Neuronal stem cell (in vitro differentiated cells): Measurements from ENCODE around the gene PAFAH1B1.

Experiments
- DNase-seq: peaks from one replicate; pipeline ENCODE4 v3.0.0-alpha.2; 2013; ENCODE audit warnings: low spot score
- H2AFZ ChIP-seq: one replicate; pipeline ENCODE4 v1.6.1; 2013; ENCODE audit warnings: mild to moderate bottlenecking, low read length, inconsistent platforms
- H2AK5ac ChIP-seq: 2 replicates; pipeline ENCODE4 v1.6.1; 2013; ENCODE audit warnings: low read depth, mild to moderate bottlenecking, inconsistent platforms, low read length, moderate library complexity, mixed read lengths
- H2BK120ac ChIP-seq: 2 replicates; pipeline ENCODE4 v1.6.1; 2013; ENCODE audit warnings: low read depth, mild to moderate bottlenecking, inconsistent platforms, low read length, moderate library complexity, mixed read lengths
- H2BK12ac ChIP-seq: one replicate; pipeline ENCODE4 v1.6.1; 2013; ENCODE audit warnings: low read length, inconsistent platforms
- H2BK15ac ChIP-seq: 2 replicates; pipeline ENCODE4 v1.6.1; 2013; ENCODE audit warnings: mild to moderate bottlenecking, low read length, inconsistent platforms, mixed read lengths
- H2BK5ac ChIP-seq: one replicate; pipeline ENCODE4 v1.6.1; 2013; ENCODE audit warnings: inconsistent platforms, mild to moderate bottlenecking, low read length, moderate library complexity
- H3K14ac ChIP-seq: one replicate; pipeline ENCODE4 v1.6.1; 2013; ENCODE audit warnings: low read length, inconsistent platforms
- H3K18ac ChIP-seq: 2 replicates; pipeline ENCODE4 v1.6.1; 2013; ENCODE audit warnings: low read length, inconsistent platforms
- H3K23ac ChIP-seq: 2 replicates; pipeline ENCODE4 v1.6.1; 2013; ENCODE audit warnings: low read depth, mild to moderate bottlenecking, mixed read lengths, low read length, inconsistent platforms; ENCODE audit not compliant: poor library complexity
- H3K27ac ChIP-seq: replicated peaks from 3 replicates; pipeline ENCODE4 v1.5.1; 2013; ENCODE audit warnings: low read length, inconsistent platforms
- H3K27me3 ChIP-seq, 3 experiments: 2 replicates each; pipeline ENCODE4 v1.6.1; 2013; ENCODE audit warnings: low read length in 3 of 3, mild to moderate bottlenecking in 2 of 3, inconsistent platforms in 1 of 3, low read depth in 1 of 3, mixed read lengths in 1 of 3, moderate library complexity in 1 of 3; ENCODE audit not compliant: control insufficient read depth in 3 of 3, insufficient read depth in 3 of 3
- H3K36me3 ChIP-seq, 2 donors: replicated peaks in 1 of 2; 2 replicates each; pipeline ENCODE4 v1.6.1; 2013; ENCODE audit warnings: low read length in 2 of 2; ENCODE audit not compliant: control insufficient read depth in 2 of 2, insufficient read depth in 2 of 2
- H3K4ac ChIP-seq: 2 replicates; pipeline ENCODE4 v1.6.1; 2013; ENCODE audit warnings: inconsistent platforms, mild to moderate bottlenecking, low read length, moderate library complexity
- H3K4me1 ChIP-seq, 2 donors: 1 replicate in 1 of 2; 2 replicates in 1 of 2; pipeline ENCODE4 v1.6.1; 2013; ENCODE audit warnings: low read length in 2 of 2, low read depth in 1 of 2; ENCODE audit not compliant: control insufficient read depth in 2 of 2, insufficient read depth in 1 of 2
- H3K4me2 ChIP-seq: one replicate; pipeline ENCODE4 v1.6.1; 2013; ENCODE audit warnings: mild to moderate bottlenecking, low read length, inconsistent platforms; ENCODE audit not compliant: insufficient read depth, poor library complexity, severe bottlenecking
- H3K4me3 ChIP-seq, 2 donors: 2 replicates each; pipeline ENCODE4 v1.5.1; 2013; ENCODE audit warnings: low read length in 2 of 2, mild to moderate bottlenecking in 2 of 2, inconsistent platforms in 1 of 2, moderate library complexity in 1 of 2
- H3K79me1 ChIP-seq: one replicate; pipeline ENCODE4 v1.6.1; 2013; ENCODE audit warnings: low read depth, mild to moderate bottlenecking, inconsistent platforms, low read length, moderate library complexity
- H3K9ac ChIP-seq: one replicate; pipeline ENCODE4 v1.6.1; 2013; ENCODE audit warnings: mild to moderate bottlenecking, low read depth, low read length, inconsistent platforms; ENCODE audit not compliant: poor library complexity
- H3K9me3 ChIP-seq, 2 donors: replicated peaks in 1 of 2; 2 replicates each; pipeline versions ENCODE3 to v1.6.1; 2013; ENCODE audit warnings: low read length in 2 of 2, mild to moderate bottlenecking in 2 of 2, inconsistent platforms in 1 of 2, low read depth in 1 of 2, mixed read lengths in 1 of 2, moderate library complexity in 1 of 2; ENCODE audit not compliant: control insufficient read depth in 2 of 2, insufficient read depth in 1 of 2
- H4K8ac ChIP-seq: one replicate; pipeline ENCODE4 v1.6.1; 2013; ENCODE audit warnings: low read depth, mild to moderate bottlenecking, inconsistent platforms, low read length, moderate library complexity
- H4K91ac ChIP-seq: one replicate; pipeline ENCODE4 v1.6.1; 2013; ENCODE audit warnings: low read length, low read depth, mild to moderate bottlenecking, inconsistent platforms; ENCODE audit not compliant: poor library complexity
- WGBS, 2 donors: extraction: QIAGEN DNeasy Blood & Tissue Kit; methylation state at CpG; one replicate each; pipeline ENCODE4 v1.1.7; 2013; ENCODE audit warnings: missing lambda C conversion rate in 2 of 2, mixed read lengths in 1 of 2; ENCODE audit not compliant: insufficient read length in 2 of 2, insufficient replicate concordance in 1 of 2; ENCODE audit errors: extremely low coverage in 2 of 2; 5-methylcytosine and 5-hydroxymethylcytosine counted together

Gene PAFAH1B1

DNA sequence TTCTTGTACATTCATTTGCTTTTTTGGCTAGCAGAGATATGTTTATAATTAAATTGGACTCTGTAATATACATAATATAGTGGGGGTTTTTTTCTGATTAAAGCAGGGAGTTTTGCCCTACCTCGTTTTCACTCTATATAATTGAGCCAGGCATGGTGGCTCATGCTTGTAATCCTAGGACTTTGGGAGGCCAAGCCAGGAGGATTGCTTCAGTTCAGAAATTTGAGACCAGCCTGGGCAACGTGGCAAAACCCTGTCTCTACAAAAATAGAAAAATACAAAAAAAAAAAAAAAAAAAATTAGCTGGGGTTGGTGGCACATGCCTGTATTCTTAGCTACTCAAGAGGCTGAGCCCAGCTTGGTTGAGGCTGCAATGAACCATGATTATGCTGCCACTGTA lies 42.2 kb downstream of the PAFAH1B1 start:
- no peaks in the 10 kb centered on the region for H3K4me1 ChIP-seq
- no peak overlapping the region for H4K8ac ChIP-seq
- H2AK5ac ChIP-seq = no peak overlapping the region
- peaks cover 1% of the 10 kb centered on the region for H3K79me1 ChIP-seq
- no peak overlapping the region for H3K18ac ChIP-seq
- no peak overlapping the region for H4K91ac ChIP-seq
- H3K4me3 ChIP-seq = no peak overlapping the region
- H2BK15ac ChIP-seq = no peak overlapping the region
- no peak overlapping the region for H2BK12ac ChIP-seq
- no peak overlapping the region for H3K14ac ChIP-seq
- H2BK120ac ChIP-seq = no peak overlapping the region
- no peaks in the 10 kb centered on the region for H3K9me3 ChIP-seq
- WGBS, 2 donors = no CpG with 5 or more reads among the region's 2 CpGs
- H2BK5ac ChIP-seq = no peak overlapping the region
- H3K4me2 ChIP-seq = no peak overlapping the region
- H2AFZ ChIP-seq = no peak overlapping the region
- H3K27ac ChIP-seq = no peak overlapping the region
- H3K36me3 ChIP-seq = peaks cover 0 to 83% of the 10 kb centered on the region in 2 donors
- H3K27me3 ChIP-seq = no peaks in the 10 kb centered on the region
- no peak overlapping the region for H3K9ac ChIP-seq
- H3K23ac ChIP-seq = no peak overlapping the region
- DNase-seq = no peak
- H3K4ac ChIP-seq = no peak overlapping the region

DNA sequence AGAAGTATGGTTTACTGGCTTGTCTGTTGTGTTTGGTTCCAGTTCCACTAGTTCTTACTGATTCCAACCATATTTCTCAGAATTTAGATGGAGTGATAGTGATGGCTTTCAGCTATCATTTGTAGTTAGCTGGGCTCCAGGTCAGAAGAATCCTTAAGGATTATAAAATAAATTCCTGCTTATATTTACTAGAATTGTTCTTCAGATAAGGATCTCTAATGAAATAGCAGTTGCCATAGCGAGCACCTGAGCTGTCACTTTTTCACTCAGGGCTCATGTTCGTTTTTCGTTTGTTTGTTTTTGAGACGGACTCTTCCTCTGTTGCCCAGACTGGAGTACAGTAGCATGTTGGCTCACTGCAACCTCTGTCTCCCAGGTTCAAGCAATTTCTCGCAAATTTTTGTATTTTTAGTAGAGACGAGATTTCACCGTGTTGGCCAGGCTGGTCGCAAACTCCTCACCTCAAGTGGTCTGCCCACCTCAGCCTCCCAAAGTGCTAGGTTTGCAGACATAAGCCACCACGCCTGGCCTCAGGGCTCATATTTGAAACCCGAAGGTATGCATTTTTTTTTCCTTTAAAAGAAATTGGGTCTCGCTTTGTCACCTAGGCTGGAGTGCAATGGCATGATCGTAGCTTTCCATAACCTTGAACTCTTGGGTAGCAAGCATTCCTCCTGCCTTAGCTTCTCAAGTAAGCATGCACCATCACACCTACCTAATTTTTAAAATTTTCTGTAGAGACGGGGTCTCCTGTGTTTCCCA lies 42.9 kb downstream of the PAFAH1B1 start:
- no peak overlapping the region for H2BK12ac ChIP-seq
- no peak overlapping the region for H3K4me2 ChIP-seq
- no peak overlapping the region for H2BK15ac ChIP-seq
- no peak overlapping the region for H4K91ac ChIP-seq
- H2BK120ac ChIP-seq = no peak overlapping the region
- no peak overlapping the region for H2BK5ac ChIP-seq
- no peaks in the 10 kb centered on the region for H3K9me3 ChIP-seq
- peaks cover 0 to 89% of the 10 kb centered on the region in 2 donors for H3K36me3 ChIP-seq
- no peak overlapping the region for H3K23ac ChIP-seq
- no peak overlapping the region for H3K14ac ChIP-seq
- no peak overlapping the region for H2AK5ac ChIP-seq
- H3K4ac ChIP-seq = no peak overlapping the region
- no peak for DNase-seq
- no CpG with 5 or more reads among the region's 13 CpGs for WGBS, 2 donors
- H3K79me1 ChIP-seq = peaks cover 1% of the 10 kb centered on the region
- H3K27me3 ChIP-seq = no peaks in the 10 kb centered on the region
- H3K27ac ChIP-seq = no peak overlapping the region
- no peak overlapping the region for H4K8ac ChIP-seq
- no peak overlapping the region for H2AFZ ChIP-seq
- no peak overlapping the region for H3K18ac ChIP-seq
- no peak overlapping the region for H3K9ac ChIP-seq
- no peaks in the 10 kb centered on the region for H3K4me1 ChIP-seq
- no peak overlapping the region for H3K4me3 ChIP-seq

DNA sequence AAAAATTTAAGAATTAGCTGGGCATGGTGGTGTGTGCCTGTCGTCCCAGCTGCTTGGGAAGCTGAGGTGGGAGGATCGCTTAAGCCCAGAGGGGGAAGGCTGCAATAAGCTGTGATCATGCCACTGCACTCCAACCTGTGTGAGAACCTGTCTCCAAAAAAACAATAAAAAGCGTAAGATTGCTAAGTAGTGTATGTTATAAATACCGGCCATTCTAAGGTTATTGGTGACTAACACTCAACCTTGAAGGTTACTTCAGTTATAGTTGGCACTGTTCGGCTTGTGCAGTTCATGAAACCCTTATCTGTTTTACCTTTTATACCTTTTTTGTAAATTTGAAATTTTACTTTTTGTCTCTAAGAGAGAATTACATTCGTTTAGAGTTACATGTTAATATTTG lies 44.0 kb downstream of the PAFAH1B1 start:
- Histone ChIP-seq H2AFZ (no peak overlapping the region), H3K4me1 (no peaks in the 10 kb centered on the region), H3K23ac (no peak overlapping the region), H4K91ac (no peak overlapping the region), H4K8ac (no peak overlapping the region), H2BK12ac (no peak overlapping the region), H3K4me3 (no peak overlapping the region), H3K27ac (no peak overlapping the region), H3K4me2 (no peak overlapping the region), H3K79me1 (peaks cover 1% of the 10 kb centered on the region), H2BK5ac (no peak overlapping the region), H3K9me3 (no peaks in the 10 kb centered on the region), H3K27me3 (no peaks in the 10 kb centered on the region), H3K4ac (no peak overlapping the region), H2BK15ac (no peak overlapping the region), H3K14ac (no peak overlapping the region), H3K18ac (no peak overlapping the region), H2AK5ac (no peak overlapping the region), H3K36me3 (peaks cover 4 to 89% of the 10 kb centered on the region in 2 donors), H3K9ac (no peak overlapping the region), H2BK120ac (no peak overlapping the region)
- no peak for DNase-seq
- WGBS, 2 donors = no CpG with 5 or more reads among the region's 6 CpGs

DNA sequence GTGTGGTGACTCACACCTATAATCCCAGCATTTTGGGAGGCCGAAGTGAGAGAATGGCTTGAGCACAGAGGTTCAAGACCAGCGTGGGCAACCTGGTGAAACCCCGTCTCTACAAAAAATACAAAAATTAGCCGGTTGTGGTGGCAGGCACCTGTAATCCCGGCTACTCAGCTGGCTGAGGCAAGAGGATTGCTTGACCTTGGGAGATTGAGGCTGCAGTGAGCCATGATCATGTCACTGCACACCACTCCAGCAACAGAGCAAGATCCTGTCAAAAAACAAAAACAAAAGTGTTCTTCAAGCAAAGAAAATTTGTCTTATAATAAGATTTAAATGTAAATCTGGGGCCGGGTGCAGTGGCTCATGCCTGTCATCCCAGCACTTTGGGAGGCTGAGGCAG lies 51.5 kb downstream of the PAFAH1B1 start:
- H3K27ac ChIP-seq = no peak overlapping the region
- H3K4me1 ChIP-seq = no peaks in the 10 kb centered on the region
- no peak overlapping the region for H2AK5ac ChIP-seq
- no peak overlapping the region for H4K8ac ChIP-seq
- no peak overlapping the region for H2BK5ac ChIP-seq
- no peak overlapping the region for H3K4me3 ChIP-seq
- H3K9ac ChIP-seq = no peak overlapping the region
- H3K18ac ChIP-seq = no peak overlapping the region
- H2BK120ac ChIP-seq = no peak overlapping the region
- no peak overlapping the region for H2BK15ac ChIP-seq
- H3K36me3 ChIP-seq = peaks cover 8 to 89% of the 10 kb centered on the region in 2 donors
- H3K4me2 ChIP-seq = no peak overlapping the region
- no CpG with 5 or more reads among the region's 6 CpGs for WGBS, 2 donors
- H3K9me3 ChIP-seq = peaks cover 0 to 4% of the 10 kb centered on the region in 2 donors
- no peak for DNase-seq
- H4K91ac ChIP-seq = no peak overlapping the region
- no peaks in the 10 kb centered on the region for H3K27me3 ChIP-seq
- H3K23ac ChIP-seq = no peak overlapping the region
- no peak overlapping the region for H2AFZ ChIP-seq
- peaks cover 1% of the 10 kb centered on the region for H3K79me1 ChIP-seq
- no peak overlapping the region for H2BK12ac ChIP-seq
- H3K4ac ChIP-seq = no peak overlapping the region
- H3K14ac ChIP-seq = no peak overlapping the region
